ENCODE measurements around the gene LILRA6.

GRCh38 chr19:54206030-54206830 lies 36.4 kb downstream of the LILRA6 start:
- TF ChIP-seq TAF1 (IDR thresholded peaks at IDR 0.05; ENCODE audit: borderline replicate concordance, low read depth, low read length) (no peak), POLR2AphosphoS5 (IDR thresholded peaks at IDR 0.05; ENCODE audit: low read depth, low read length) (peak; percentile 40), POLR2A (IDR thresholded peaks at IDR 0.05; ENCODE audit: low read depth, low read length) (no peak; the same call in 1 of the 2 replicates)

Measured in GM12892 (cell line).